Breast epithelium (tissue), 4 donors: ENCODE data around the gene PLCG2. TPM values are rescaled to one million over a fixed set of nuclear protein-coding genes. Genes with fewer than 3 reads are reported as not detected.
"Not testable (repeated sequence)": the region's sequence is repeated elsewhere in the genome, so short reads cannot be mapped to it uniquely, and the experiment has no call there.

Experiments
- DNase-seq, 2 donors: peaks; one replicate each; pipeline ENCODE4 v3.0.0-alpha.2; 2019; ENCODE audit warnings: low spot score in 2 of 2
- H3K27ac ChIP-seq, 2 donors: fragments of 200-600 bp; sonication (generic) in 1 of 2; one replicate each; pipeline ENCODE4 v1.5.1; 2016 to 2019; ENCODE audit warnings: mild to moderate bottlenecking in 1 of 2
- H3K27me3 ChIP-seq, 2 donors: fragments of 200-600 bp; sonication (generic) in 1 of 2; one replicate each; pipeline versions ENCODE4 v1.5.1 to v1.6.0; 2017 to 2019; ENCODE audit warnings: control low read depth in 1 of 2, mild to moderate bottlenecking in 1 of 2
- H3K36me3 ChIP-seq: fragments of 200-600 bp; one replicate; pipeline ENCODE4 v1.5.1; 2019
- H3K4me1 ChIP-seq, 2 donors: fragments of 200-600 bp; sonication (generic); one replicate each; pipeline ENCODE4 v1.5.1; 2016 to 2019; ENCODE audit warnings: control low read depth in 1 of 2
- H3K4me3 ChIP-seq, 3 donors: fragments of 200-600 bp; sonication (generic); 1 replicate in 2 of 3; 2 replicates in 1 of 3; pipeline ENCODE4 v1.5.1; 2016 to 2019; ENCODE audit warnings: mild to moderate bottlenecking in 3 of 3, moderate library complexity in 2 of 3
- H3K9me3 ChIP-seq, 2 donors: fragments of 200-600 bp; sonication (generic) in 1 of 2; one replicate each; pipeline ENCODE4 v1.5.1; 2016 to 2019; ENCODE audit warnings: control low read depth in 1 of 2
- CTCF ChIP-seq, 3 donors: fragments of 450-650 bp; IDR thresholded peaks; one replicate each; pipeline ENCODE4 v1.5.1; 2016 to 2017; ENCODE audit warnings: antibody characterized with exemption in 3 of 3, mild to moderate bottlenecking in 3 of 3, moderate library complexity in 3 of 3
- POLR2A ChIP-seq: fragments of 450-650 bp; IDR thresholded peaks from one replicate; pipeline ENCODE4 v1.6.1; 2016; ENCODE audit warnings: antibody characterized with exemption, mild to moderate bottlenecking, moderate library complexity
- POLR2AphosphoS5 ChIP-seq, 3 donors: sonication (generic); formaldehyde crosslinking; IDR thresholded peaks; one replicate each; pipeline ENCODE4 v1.6.1; 2017; ENCODE audit warnings: antibody characterized with exemption in 3 of 3
- intact Hi-C: fragments of 100-400 bp; cut with DNase I; formaldehyde crosslinking; loops from one replicate; pipeline ENCODE4 v1.15.1; 2023; ENCODE audit warnings: low total_unique reads
- total RNA-seq, 3 donors: library from RNA; depleted of rRNA; stranded (reverse); fragments of >200 nt; gene quantifications; one replicate each; pipeline ENCODE4 v1.1.0, GENCODE V29; 2016

Gene PLCG2
- total RNA-seq, 3 donors from 2014 or later = 14.6 to 24.6 (median 24.3) TPM

DNA sequence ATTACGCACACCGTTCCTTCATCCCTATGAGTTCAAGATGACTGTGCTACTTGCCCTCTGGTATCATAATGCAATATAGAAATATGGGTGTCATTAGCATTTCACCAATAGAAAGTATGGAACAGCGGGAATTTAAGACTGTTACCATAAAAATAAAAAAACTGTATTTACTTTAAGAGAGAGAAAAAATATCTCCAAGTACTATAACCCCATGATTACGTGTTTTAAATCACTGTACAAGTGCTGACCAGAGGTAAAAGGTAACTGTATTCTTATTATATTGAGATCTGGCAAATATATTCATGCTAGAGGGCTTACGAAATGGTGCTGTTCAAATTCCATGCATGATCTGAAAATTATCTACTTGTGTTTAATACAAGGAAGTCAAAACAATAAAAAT lies 226.9 kb downstream of the PLCG2 start:
- peaks cover 10 to 12% of the 10 kb centered on the region in 2 donors for H3K9me3 ChIP-seq
- no peak for DNase-seq
- intact Hi-C loops = no loop called here
- H3K4me3 ChIP-seq = no peak overlapping the region
- TF ChIP-seq POLR2A (no peak), CTCF (IDR thresholded peaks at IDR 0.05) (no peak), POLR2AphosphoS5 (IDR thresholded peaks at IDR 0.05) (no peak)
- no peak overlapping the region for H3K27ac ChIP-seq
- no peaks in the 10 kb centered on the region for H3K36me3 ChIP-seq
- H3K27me3 ChIP-seq = peaks cover 0 to 2% of the 10 kb centered on the region in 2 donors
- H3K4me1 ChIP-seq = no peaks in the 10 kb centered on the region

DNA sequence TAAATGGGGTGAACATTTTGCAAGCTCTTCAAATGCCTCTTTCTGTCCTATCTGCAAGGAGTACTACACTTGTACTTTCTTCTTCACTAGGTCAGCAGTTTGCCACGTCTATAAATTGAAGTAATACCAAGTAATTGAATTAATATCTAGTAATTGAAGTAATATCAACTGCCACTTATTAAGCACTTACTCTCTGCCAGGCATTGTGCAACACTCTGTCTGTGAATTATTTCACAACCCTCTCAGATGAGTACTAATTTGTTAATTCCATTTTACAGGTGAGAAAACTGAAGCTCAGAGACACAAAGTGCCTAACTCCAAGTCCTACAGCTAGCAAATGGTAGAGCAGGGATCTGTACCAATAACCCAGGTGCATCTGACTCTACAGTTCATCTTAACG lies 228.1 kb downstream of the PLCG2 start:
- no peak for DNase-seq
- intact Hi-C loops = loop anchor here (1.0 kb wide), 1 partner anchor 29 kb away; no protein-coding TSS in a partner anchor
- Histone ChIP-seq H3K4me3 (no peak overlapping the region), H3K27me3 (peaks cover 0 to 3% of the 10 kb centered on the region in 2 donors), H3K27ac (no peak overlapping the region), H3K4me1 (no peaks in the 10 kb centered on the region), H3K36me3 (no peaks in the 10 kb centered on the region), H3K9me3 (peaks cover 10 to 12% of the 10 kb centered on the region in 2 donors)
- TF ChIP-seq POLR2AphosphoS5 (IDR thresholded peaks at IDR 0.05) (no peak), CTCF (IDR thresholded peaks at IDR 0.05) (no peak), POLR2A (no peak)

DNA sequence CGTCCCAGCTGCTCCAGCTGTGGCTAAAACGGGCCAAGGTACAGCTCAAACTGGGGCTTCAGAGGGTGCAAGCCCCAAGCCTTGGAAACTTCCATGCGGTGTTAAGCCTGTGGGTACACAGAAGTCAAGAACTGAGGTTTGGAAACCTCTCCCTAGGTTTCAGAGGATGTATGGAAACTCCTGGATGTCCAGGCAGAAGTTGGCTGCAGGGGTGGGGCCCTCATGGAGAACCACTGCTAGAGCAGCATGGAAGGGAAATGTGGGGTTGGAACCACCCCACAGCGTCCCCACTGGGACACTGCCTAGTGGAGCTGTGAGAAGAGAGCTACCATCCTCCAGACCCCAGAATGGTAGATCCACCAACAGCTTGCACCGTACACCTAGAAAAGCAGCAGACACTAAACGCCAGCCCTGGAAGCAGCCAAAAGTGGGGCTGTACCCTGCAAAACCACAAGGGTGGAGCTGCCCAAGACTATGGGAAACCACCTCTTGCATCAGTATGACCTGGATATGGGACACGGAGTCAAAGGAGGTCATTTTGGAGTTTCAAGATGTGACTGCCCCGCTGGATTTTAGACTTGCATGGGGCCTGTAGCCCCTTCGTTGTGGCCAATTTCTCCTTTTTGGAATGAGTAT lies 230.0 kb downstream of the PLCG2 start:
- Histone ChIP-seq H3K4me1 (no peaks in the 10 kb centered on the region), H3K27me3 (peaks cover 0 to 3% of the 10 kb centered on the region in 2 donors), H3K4me3 (no peak overlapping the region), H3K9me3 (peaks cover 10 to 12% of the 10 kb centered on the region in 2 donors), H3K27ac (no peak overlapping the region), H3K36me3 (no peaks in the 10 kb centered on the region)
- intact Hi-C loops = no loop called here
- DNase-seq = no peak
- no peak for TF ChIP-seq POLR2A
- TF ChIP-seq POLR2AphosphoS5 (IDR thresholded peaks at IDR 0.05) = no peak
- TF ChIP-seq CTCF (IDR thresholded peaks at IDR 0.05) = no peak

- H3K4me1 ChIP-seq, intact Hi-C loops, H3K27me3 ChIP-seq, H3K36me3 ChIP-seq, H3K4me3 ChIP-seq, DNase-seq, H3K27ac ChIP-seq: not testable (repeated sequence)
- H3K9me3 ChIP-seq = peaks cover 10 to 16% of the 10 kb centered on the region in 2 donors
Measured at GRCh38 chr16:82009789-82010188, 230.7 kb downstream of the PLCG2 start.

- H3K27me3 ChIP-seq = peaks cover 0 to 3% of the 10 kb centered on the region in 2 donors
- peak overlapping the region in 2 of 3 donors; percentile 71 to 72 for H3K4me3 ChIP-seq
- no peaks in the 10 kb centered on the region for H3K36me3 ChIP-seq
- H3K9me3 ChIP-seq = peaks cover 10 to 20% of the 10 kb centered on the region in 2 donors
- DNase-seq = no peak
- H3K4me1 ChIP-seq = no peaks in the 10 kb centered on the region
- intact Hi-C loops = no loop called here
- peak overlapping the region in 1 of 2 donors; percentile 64 for H3K27ac ChIP-seq
- no peak for TF ChIP-seq POLR2A
- no peak for TF ChIP-seq POLR2AphosphoS5 (IDR thresholded peaks at IDR 0.05)
- TF ChIP-seq CTCF (IDR thresholded peaks at IDR 0.05) = no peak
Measured at GRCh38 chr16:82010649-82011048, 231.6 kb downstream of the PLCG2 start.
